Mononuclear cell (primary cell): ENCODE results near the gene NEURL2. TPM values are rescaled to one million over a fixed set of nuclear protein-coding genes. Genes with fewer than 3 reads are reported as not detected.

Source experiments
- H3K27me3 ChIP-seq: 2 replicates; pipeline ENCODE4 v1.6.0; 2011; ENCODE audit warnings: low read length, control low read depth; ENCODE audit not compliant: insufficient read depth
- H3K4me1 ChIP-seq: 2 replicates; pipeline ENCODE4 v1.5.1; 2011; ENCODE audit warnings: mild to moderate bottlenecking, low read length, control low read depth; ENCODE audit not compliant: insufficient read depth
- H3K4me3 ChIP-seq: 2 replicates; pipeline ENCODE4 v1.5.1; 2011; ENCODE audit warnings: mild to moderate bottlenecking, low read length, moderate library complexity
- H3K9me3 ChIP-seq: 2 replicates; pipeline ENCODE4 v1.5.1; 2011; ENCODE audit warnings: low read depth, mild to moderate bottlenecking, control low read depth, low read length
- total RNA-seq: library from RNA; depleted of rRNA; stranded (reverse); fragments of >200 nt; gene quantifications from one replicate; pipeline ENCODE4 v1.2.3, GENCODE V29; 2012

NEURL2 gene
- total RNA-seq, 1 donor = 1.9 TPM

DNA sequence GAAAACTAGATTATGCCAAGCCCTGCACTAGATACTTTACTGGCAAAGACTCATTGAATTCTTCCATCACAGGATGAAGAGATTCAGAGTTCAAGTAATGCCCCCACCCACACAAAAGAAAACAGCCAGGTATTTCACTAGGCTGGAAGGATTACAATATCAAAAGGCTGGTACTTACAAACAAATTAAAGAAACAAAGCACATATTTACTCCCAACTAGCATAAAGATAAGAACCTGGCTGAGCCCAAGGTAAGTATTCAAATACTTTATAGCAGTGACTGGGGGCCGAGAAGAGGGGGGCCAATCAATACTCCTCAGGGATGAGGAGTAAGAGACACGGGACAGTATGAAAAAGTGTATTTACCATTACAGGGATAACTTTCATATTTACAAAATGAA, 37.5 kb downstream of the NEURL2 start:
- Histone ChIP-seq H3K4me1 (peaks cover 27% of the 10 kb centered on the region), H3K4me3 (no peak overlapping the region), H3K9me3 (no peaks in the 10 kb centered on the region), H3K27me3 (no peaks in the 10 kb centered on the region)

DNA sequence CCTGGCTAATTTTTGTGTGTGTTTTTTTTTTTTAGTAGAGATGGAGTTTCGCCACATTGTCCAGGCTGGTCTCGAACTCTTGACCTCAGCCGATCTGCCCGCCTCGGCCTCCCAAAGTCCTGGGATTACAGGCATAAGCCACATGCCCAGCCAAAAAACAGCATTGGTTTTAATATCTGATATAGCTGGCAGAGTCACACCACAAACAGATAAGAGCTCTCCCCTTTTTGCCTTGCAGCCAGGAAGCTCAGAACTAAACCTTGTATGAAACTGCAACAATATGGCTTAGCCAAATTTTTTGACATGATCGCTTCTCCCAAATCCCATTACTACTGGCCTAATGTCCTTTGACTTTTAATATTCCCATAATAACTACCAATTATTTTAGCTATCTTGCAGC, 38.7 kb downstream of the NEURL2 start:
- no peaks in the 10 kb centered on the region for H3K27me3 ChIP-seq
- H3K4me1 ChIP-seq = peaks cover 21% of the 10 kb centered on the region
- H3K9me3 ChIP-seq = no peaks in the 10 kb centered on the region
- no peak overlapping the region for H3K4me3 ChIP-seq

DNA sequence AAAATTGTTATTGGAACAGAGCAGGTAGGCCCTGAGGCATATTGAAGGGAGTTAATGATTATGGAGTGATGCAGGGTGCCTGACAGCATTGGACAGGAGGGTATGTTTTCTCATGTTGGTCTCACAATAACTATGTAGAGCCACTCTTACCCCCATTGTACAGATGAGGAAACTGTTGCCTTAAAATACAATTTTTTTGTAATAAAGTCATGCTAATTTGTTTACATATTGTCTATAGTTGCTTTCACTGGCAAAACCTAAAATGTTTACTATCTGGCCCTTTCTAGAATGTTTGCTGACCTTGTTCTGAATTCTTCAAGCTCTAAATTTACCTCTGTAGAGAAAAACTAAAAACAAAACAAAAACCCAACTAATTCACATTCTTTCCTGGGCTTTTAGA, 39.5 kb downstream of the NEURL2 start:
- Histone ChIP-seq H3K27me3 (no peaks in the 10 kb centered on the region), H3K9me3 (no peaks in the 10 kb centered on the region), H3K4me3 (no peak overlapping the region), H3K4me1 (peaks cover 17% of the 10 kb centered on the region)

DNA sequence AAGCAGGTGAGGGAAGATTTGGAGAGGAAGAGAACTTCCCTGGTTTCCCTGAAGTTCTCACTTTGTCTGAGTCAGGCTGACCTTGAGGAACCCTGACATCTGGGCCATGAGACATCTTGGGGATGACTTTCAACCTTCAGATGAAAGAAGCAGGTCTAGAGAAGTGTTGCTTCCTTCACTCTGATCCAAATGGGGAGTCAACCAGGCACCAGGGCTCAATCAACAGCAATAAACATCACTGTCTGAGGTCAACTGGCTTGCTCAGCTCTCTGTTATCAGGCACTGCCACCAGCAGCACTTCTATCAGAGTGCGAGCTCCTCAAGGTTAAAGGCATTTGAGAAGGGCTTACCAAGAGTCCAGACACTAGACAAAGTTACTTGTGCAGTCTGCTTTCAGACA, 40.1 kb downstream of the NEURL2 start:
- no peaks in the 10 kb centered on the region for H3K27me3 ChIP-seq
- H3K9me3 ChIP-seq = no peaks in the 10 kb centered on the region
- H3K4me1 ChIP-seq = peaks cover 11% of the 10 kb centered on the region

DNA sequence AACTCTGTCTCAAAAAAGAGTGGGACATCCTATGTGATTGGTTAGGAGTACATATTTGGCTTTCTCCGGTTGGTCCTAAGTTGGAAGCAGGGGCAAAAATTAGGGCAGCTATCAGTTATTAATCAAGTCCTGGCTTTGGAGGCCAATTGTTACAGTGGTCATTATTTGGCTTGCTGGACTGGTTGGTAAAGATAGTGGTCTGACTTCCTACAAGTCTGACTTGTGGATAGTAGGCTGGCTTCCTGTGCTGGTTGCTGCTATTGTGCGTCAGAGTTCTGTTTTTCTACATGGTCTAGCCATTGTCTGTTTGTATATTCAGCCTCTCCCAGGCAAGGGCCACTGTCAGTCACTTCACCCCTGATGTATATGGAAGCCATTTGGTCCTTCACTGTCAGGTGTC, 40.8 kb downstream of the NEURL2 start:
- peaks cover 7% of the 10 kb centered on the region for H3K4me1 ChIP-seq
- H3K27me3 ChIP-seq = no peaks in the 10 kb centered on the region
- no peaks in the 10 kb centered on the region for H3K9me3 ChIP-seq
- H3K4me3 ChIP-seq = no peak overlapping the region

More for the DNA sequence above, 40.1 kb downstream of the NEURL2 start:
- no peak overlapping the region for H3K4me3 ChIP-seq

DNA sequence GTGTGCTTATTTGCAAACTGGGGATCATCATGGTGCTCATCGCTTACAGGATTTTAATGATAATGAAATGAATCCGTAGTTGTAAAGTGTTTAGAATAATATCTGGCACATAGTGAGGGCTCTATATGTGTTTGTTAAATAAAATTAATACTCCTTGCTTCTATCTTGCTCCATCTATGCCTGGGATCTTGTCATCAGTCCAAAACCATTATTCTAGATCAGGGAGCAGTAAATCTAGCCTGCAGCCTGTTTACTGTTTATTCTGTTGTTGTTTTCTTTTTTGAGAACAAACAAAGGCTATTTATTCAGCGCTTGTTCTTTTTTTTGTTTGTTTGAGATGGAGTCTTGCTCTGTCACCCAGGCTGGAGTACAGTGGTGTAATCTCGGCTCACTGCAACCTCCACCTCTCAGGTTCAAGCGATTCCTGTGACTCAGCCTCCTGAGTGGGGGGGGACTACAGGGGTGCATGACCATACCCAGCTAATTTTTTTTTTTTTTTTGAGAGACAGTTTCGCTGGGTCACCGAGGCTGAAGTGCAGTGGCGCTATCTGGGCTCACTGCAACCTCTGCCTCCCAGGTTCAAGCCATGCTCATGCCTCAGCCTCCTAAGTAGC, 41.9 kb downstream of the NEURL2 start:
- no peaks in the 10 kb centered on the region for H3K27me3 ChIP-seq
- no peaks in the 10 kb centered on the region for H3K9me3 ChIP-seq
- no peaks in the 10 kb centered on the region for H3K4me1 ChIP-seq
- H3K4me3 ChIP-seq = no peak overlapping the region

DNA sequence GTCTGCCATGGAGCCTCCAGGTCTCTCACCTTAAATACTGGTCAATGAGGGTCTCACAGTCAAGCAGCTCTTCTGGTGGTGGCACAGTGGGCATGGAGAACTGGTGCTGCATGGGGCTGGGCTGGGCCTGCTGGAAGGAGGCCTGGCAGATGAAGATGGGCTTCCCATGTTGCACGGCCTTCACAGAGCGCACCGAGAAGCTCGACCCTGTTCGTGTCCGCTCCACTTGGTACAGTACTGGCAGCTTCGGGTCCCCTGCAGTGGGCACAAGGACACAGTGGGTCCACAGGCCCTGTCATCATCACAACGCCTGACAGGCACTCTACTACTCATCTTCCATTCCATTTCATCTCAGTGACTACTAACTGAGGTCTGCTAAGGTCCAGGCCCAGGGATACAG, 42.6 kb downstream of the NEURL2 start:
- Histone ChIP-seq H3K4me1 (no peaks in the 10 kb centered on the region), H3K9me3 (no peaks in the 10 kb centered on the region), H3K4me3 (no peak overlapping the region), H3K27me3 (no peaks in the 10 kb centered on the region)

DNA sequence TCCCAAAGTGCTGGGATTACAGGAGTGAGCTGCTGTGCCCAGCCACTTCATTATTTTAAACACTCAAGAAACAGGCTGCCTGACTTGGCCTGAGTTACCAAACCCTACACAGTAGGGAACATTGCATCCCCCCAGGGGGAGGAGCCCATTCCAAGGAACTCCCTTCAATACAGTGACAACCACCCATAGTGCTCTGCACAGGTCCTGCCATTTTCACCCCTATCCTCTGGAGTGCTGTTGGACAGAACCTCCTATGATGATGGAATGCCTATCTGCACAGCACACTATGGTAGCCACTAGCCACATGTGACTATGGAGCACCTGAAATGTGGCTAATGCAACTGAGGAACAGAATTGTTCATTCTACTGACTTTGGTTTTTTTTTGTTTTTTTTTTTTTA, 45.6 kb downstream of the NEURL2 start:
- no peak overlapping the region for H3K4me3 ChIP-seq
- H3K27me3 ChIP-seq = no peaks in the 10 kb centered on the region
- peaks cover 14% of the 10 kb centered on the region for H3K4me1 ChIP-seq
- H3K9me3 ChIP-seq = no peaks in the 10 kb centered on the region

DNA sequence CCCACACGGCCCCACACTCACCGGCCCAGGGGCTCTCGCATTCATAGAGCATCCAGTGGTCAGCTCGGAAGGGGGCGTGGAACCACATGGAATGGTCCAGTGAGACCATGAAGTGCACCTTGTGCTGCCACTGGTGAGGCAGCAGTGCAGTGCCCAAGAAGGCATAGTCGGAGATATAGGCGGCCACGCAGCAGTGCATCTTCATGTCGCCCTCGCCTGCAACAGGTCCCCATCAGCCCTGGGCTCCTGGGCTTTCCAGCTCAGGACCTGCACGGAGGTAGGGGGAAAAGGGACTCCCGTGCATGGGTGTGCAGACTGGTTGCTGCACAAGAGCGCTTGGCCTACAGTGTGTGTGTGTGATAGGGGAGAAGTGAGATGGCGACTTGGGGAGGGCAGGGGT, 47.5 kb downstream of the NEURL2 start:
- H3K4me3 ChIP-seq = no peak overlapping the region
- no peaks in the 10 kb centered on the region for H3K27me3 ChIP-seq
- H3K9me3 ChIP-seq = no peaks in the 10 kb centered on the region
- peaks cover 14% of the 10 kb centered on the region for H3K4me1 ChIP-seq

DNA sequence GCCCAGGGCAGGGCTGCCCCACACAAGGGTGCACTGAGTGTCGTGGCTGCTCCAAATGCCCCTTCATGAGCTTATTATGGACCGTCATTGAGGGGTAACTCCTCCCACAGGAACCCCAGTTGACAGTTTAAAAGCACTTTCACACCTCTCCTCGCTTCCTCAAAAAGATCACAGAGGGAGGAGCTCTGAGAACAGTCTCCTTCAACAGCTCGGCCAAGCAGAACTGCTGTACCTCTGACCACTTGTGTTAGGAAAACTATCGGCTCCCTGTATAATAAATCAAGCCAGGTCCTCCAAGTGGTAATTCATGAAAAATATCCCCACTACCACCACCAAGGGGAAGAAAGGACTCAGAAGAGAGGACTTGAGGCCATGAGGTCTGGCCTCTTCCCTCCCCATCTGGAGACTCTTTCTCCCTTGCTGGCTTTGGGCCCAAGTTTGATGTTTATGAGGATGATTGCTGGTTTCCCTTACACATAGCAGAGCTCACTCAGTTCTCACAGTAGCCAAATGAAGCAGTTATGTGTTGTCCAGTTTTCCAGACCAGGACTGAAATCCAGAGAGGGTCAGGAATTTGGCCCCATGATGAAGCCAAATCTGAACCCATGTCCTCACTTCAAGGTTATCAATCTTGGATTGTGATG, 48.7 kb downstream of the NEURL2 start:
- no peak overlapping the region for H3K4me3 ChIP-seq
- H3K27me3 ChIP-seq = no peaks in the 10 kb centered on the region
- peaks cover 14% of the 10 kb centered on the region for H3K4me1 ChIP-seq
- H3K9me3 ChIP-seq = no peaks in the 10 kb centered on the region

DNA sequence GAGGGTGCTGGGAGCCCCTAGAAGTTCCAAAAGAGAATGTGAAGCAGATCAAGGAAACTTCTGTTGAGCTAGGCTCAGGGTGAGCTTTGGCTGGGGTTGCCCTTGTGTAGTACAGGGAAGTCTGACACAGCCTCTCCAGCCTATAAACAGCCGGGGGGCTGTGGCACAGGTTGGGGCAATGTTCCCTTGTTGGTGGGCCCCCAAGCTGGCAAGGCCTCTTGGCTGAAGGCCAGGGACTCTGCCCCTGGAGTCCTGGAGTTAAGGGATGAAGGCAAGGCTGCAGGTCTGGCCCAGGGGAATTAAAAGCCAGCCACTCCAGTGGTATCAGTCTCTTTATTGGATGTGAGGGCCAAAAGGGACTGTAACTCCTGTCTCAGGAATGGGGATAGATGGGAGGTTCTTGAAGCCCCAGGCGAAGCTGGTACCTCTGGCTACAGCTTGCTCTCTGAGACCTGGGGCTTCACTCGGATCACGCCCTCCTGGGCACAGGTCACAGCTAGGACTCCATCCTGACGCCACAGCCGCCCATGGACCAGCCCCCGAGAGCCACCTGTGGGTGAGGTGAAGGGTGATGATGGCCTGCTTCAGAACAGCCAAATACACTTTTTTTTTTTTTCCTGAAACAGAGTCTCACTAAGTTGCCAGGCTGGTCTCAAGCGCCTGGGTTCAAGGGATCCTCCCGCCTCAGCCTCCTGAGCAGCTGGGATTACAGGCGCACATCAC, 49.4 kb downstream of the NEURL2 start:
- Histone ChIP-seq H3K9me3 (no peaks in the 10 kb centered on the region), H3K4me1 (peaks cover 14% of the 10 kb centered on the region), H3K4me3 (no peak overlapping the region), H3K27me3 (no peaks in the 10 kb centered on the region)

DNA sequence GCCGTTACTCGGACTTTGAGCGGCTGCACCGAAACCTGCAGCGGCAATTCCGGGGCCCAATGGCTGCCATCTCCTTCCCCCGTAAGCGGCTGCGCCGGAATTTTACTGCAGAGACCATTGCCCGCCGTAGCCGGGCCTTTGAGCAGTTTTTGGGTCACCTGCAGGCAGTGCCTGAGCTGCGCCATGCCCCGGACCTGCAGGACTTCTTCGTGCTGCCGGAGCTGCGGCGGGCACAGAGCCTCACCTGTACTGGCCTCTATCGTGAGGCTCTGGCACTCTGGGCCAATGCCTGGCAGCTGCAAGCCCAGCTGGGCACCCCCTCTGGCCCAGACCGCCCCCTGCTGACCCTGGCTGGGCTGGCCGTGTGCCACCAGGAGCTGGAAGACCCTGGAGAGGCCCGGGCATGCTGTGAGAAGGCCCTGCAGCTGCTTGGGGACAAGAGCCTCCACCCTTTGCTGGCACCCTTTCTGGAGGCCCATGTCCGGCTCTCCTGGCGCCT, 50.3 kb downstream of the NEURL2 start:
- H3K4me3 ChIP-seq = no peak overlapping the region
- H3K9me3 ChIP-seq = no peaks in the 10 kb centered on the region
- peaks cover 16% of the 10 kb centered on the region for H3K4me1 ChIP-seq
- H3K27me3 ChIP-seq = no peaks in the 10 kb centered on the region

Other genes with a start within 250 kb of the NEURL2 start
- not detected for gene WFDC11, start 221.0 kb downstream of the NEURL2 start, total RNA-seq
- gene WFDC13, start 189.2 kb downstream of the NEURL2 start, total RNA-seq = not detected
- not detected for gene WFDC10B, start 186.2 kb downstream of the NEURL2 start, total RNA-seq
- not detected for gene SPINT4, start 168.9 kb downstream of the NEURL2 start, total RNA-seq
- gene WFDC3, start 99.3 kb downstream of the NEURL2 start, total RNA-seq = not detected
- gene DNTTIP1, start 99.3 kb downstream of the NEURL2 start, total RNA-seq = 4.4 TPM
- 1.6 TPM for gene UBE2C, start 78.6 kb downstream of the NEURL2 start, total RNA-seq
- 0.73 TPM for gene TNNC2, start 63.9 kb downstream of the NEURL2 start, total RNA-seq
- gene SNX21, start 57.4 kb downstream of the NEURL2 start, total RNA-seq = 5.7 TPM
- gene ACOT8, start 33.8 kb downstream of the NEURL2 start, total RNA-seq = 13.9 TPM
- gene ZSWIM3, start 33.6 kb downstream of the NEURL2 start, total RNA-seq = 0.63 TPM
- 10.1 TPM for gene ZSWIM1, start 10.0 kb downstream of the NEURL2 start, total RNA-seq
- 0.52 TPM for gene SPATA25, start 3.6 kb downstream of the NEURL2 start, total RNA-seq
- 111 TPM for gene CTSA, start 127 bp upstream of the NEURL2 start, total RNA-seq
- 1.4 TPM for gene PLTP, start 20.9 kb upstream of the NEURL2 start, total RNA-seq
- 48.0 TPM for gene PCIF1, start 43.5 kb upstream of the NEURL2 start, total RNA-seq
- gene ZNF335, start 81.0 kb upstream of the NEURL2 start, total RNA-seq = 49.4 TPM
- gene MMP9, start 117.7 kb upstream of the NEURL2 start, total RNA-seq = 3.0 TPM
- 0.10 TPM for gene SLC12A5, start 138.0 kb upstream of the NEURL2 start, total RNA-seq
- 15.6 TPM for gene NCOA5, start 198.8 kb upstream of the NEURL2 start, total RNA-seq
- gene CD40, start 227.1 kb upstream of the NEURL2 start, total RNA-seq = 10.2 TPM